Keratinocyte (primary cell): ENCODE data around the gene CPSF7.

Experiments used
- CTCF ChIP-seq, 3 experiments: IDR thresholded peaks in 1 of 3; conservative IDR thresholded peaks in 1 of 3; optimal IDR thresholded peaks in 1 of 3; 2 replicates in 2 of 3; 3 replicates in 1 of 3; pipeline versions ENCODE3 to v1.5.1; 2011; ENCODE audit warnings: low read length in 3 of 3, mild to moderate bottlenecking in 3 of 3, moderate library complexity in 2 of 3, control low read depth in 1 of 3, inconsistent platforms in 1 of 3; ENCODE audit not compliant: insufficient read depth in 2 of 3; ENCODE audit errors: extremely low read depth in 1 of 3
- EZH2 ChIP-seq: IDR thresholded peaks from one replicate; pipeline ENCODE4 v1.6.1; 2012; ENCODE audit warnings: inconsistent platforms, mild to moderate bottlenecking, low read length, moderate library complexity

DNA sequence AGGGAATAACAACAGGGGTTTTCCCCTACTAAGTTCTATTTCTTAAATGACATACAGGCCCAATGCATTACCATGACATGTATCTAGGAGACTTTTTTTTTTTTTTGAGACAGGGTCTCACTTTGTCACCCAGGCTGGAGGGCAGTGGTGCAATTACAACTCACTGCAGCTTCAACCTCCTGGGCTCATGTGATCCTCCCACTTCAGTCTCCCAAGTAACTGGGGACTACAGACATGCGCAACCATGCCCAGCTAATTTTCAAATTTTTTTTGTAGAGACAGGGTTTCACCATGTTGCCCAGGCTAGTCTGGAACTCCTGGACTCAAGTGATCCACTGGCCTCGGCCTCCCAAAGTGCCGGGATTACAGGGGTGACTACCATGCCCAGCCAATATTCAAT lies 7.5 kb downstream of the CPSF7 start:
- TF ChIP-seq CTCF (optimal IDR thresholded peaks at IDR 0.05 in 1 of 3, IDR thresholded peaks at IDR 0.05 in 1 of 3, conservative IDR thresholded peaks at IDR 0.05 in 1 of 3; ENCODE audit: extremely low read depth in 1 of 3, insufficient read depth in 2 of 3, low read length in 3 of 3) (no peak), EZH2 (no peak)
